Measurements from ENCODE around the gene EXOC3. TPM values are rescaled to one million over a fixed set of nuclear protein-coding genes. Genes with fewer than 3 reads are reported as not detected.
A peak's percentile ranks its signal among the peaks of the same experiment; 100 is the strongest.

The EXOC3 gene
- total and polyA plus RNA-seq, 4 donors = 34.8 to 61.0 (median 51.9) TPM

GRCh38 chr5:423233-423565 is 19.8 kb upstream of the EXOC3 start:
- no peak for TF ChIP-seq CTCF (IDR thresholded peaks at IDR 0.05; ENCODE audit: control extremely low read depth, extremely low read depth)
- no peaks in the 10 kb centered on the region for H3K9me3 ChIP-seq (ENCODE audit: control insufficient read depth in 4 of 4, insufficient read depth in 3 of 4, low read length in 3 of 4)
- H3K4me1 ChIP-seq (ENCODE audit: control insufficient read depth in 5 of 5, insufficient read depth in 5 of 5, low read length in 5 of 5) = peaks cover 0 to 9% (median 0%) of the 10 kb centered on the region in 5 donors
- DNase-seq (no peak), ATAC-seq (ENCODE audit: insufficient read depth, low FRiP score) (no peak)
- no peak overlapping the region for H3K9ac ChIP-seq (ENCODE audit: insufficient read depth in 1 of 2, low read length in 2 of 2)
- peaks cover 0 to 7% (median 0%) of the 10 kb centered on the region in 4 donors for H3K36me3 ChIP-seq (ENCODE audit: control insufficient read depth in 4 of 4, insufficient read depth in 4 of 4, low read length in 4 of 4)
- no peak overlapping the region for H3K4me3 ChIP-seq
- 85 to 90% methylated on average over 9 of the region's 9 CpGs for WGBS, 2 donors
- H3K27me3 ChIP-seq (ENCODE audit: control insufficient read depth in 3 of 3, insufficient read depth in 3 of 3, low read length in 2 of 3) = no peaks in the 10 kb centered on the region
- H3K27ac ChIP-seq (ENCODE audit: low read depth in 1 of 2, low read length in 1 of 2) = no peak overlapping the region

GRCh38 chr5:423626-424261 is 19.2 kb upstream of the EXOC3 start:
- H3K36me3 ChIP-seq (ENCODE audit: control insufficient read depth in 4 of 4, insufficient read depth in 4 of 4, low read length in 4 of 4) = peaks cover 0 to 8% (median 0%) of the 10 kb centered on the region in 4 donors
- ATAC-seq (ENCODE audit: insufficient read depth, low FRiP score) (no peak), DNase-seq (no peak)
- WGBS, 2 donors = 83 to 86% methylated on average over 24 of the region's 24 CpGs
- peaks cover 0 to 9% (median 0%) of the 10 kb centered on the region in 5 donors for H3K4me1 ChIP-seq (ENCODE audit: control insufficient read depth in 5 of 5, insufficient read depth in 5 of 5, low read length in 5 of 5)
- no peak overlapping the region for H3K9ac ChIP-seq (ENCODE audit: insufficient read depth in 1 of 2, low read length in 2 of 2)
- H3K27ac ChIP-seq (ENCODE audit: low read depth in 1 of 2, low read length in 1 of 2) = no peak overlapping the region
- TF ChIP-seq CTCF (IDR thresholded peaks at IDR 0.05; ENCODE audit: control extremely low read depth, extremely low read depth) = no peak
- no peak overlapping the region for H3K4me3 ChIP-seq
- no peaks in the 10 kb centered on the region for H3K9me3 ChIP-seq (ENCODE audit: control insufficient read depth in 4 of 4, insufficient read depth in 3 of 4, low read length in 3 of 4)
- no peaks in the 10 kb centered on the region for H3K27me3 ChIP-seq (ENCODE audit: control insufficient read depth in 3 of 3, insufficient read depth in 3 of 3, low read length in 2 of 3)

- H3K36me3 ChIP-seq (ENCODE audit: control insufficient read depth in 4 of 4, insufficient read depth in 4 of 4, low read length in 4 of 4) = peaks cover 0 to 6% (median 0%) of the 10 kb centered on the region in 4 donors
- H3K4me1 ChIP-seq (ENCODE audit: control insufficient read depth in 5 of 5, insufficient read depth in 5 of 5, low read length in 5 of 5) = peaks cover 0 to 10% (median 0%) of the 10 kb centered on the region in 5 donors
- 72 to 91% methylated on average over 11 of the region's 11 CpGs for WGBS, 2 donors
- H3K27ac ChIP-seq (ENCODE audit: low read depth in 1 of 2, low read length in 1 of 2) = peak overlapping the region in 1 of 2 donors; percentile 8
- no peak overlapping the region for H3K9ac ChIP-seq (ENCODE audit: insufficient read depth in 1 of 2, low read length in 2 of 2)
- no peak overlapping the region for H3K4me3 ChIP-seq
- no peak for TF ChIP-seq CTCF (IDR thresholded peaks at IDR 0.05; ENCODE audit: control extremely low read depth, extremely low read depth)
- no peak for ATAC-seq (ENCODE audit: insufficient read depth, low FRiP score)
- no peak for DNase-seq
- H3K27me3 ChIP-seq (ENCODE audit: control insufficient read depth in 3 of 3, insufficient read depth in 3 of 3, low read length in 2 of 3) = no peaks in the 10 kb centered on the region
- H3K9me3 ChIP-seq (ENCODE audit: control insufficient read depth in 4 of 4, insufficient read depth in 3 of 4, low read length in 3 of 4) = no peaks in the 10 kb centered on the region
These were observed 18.5 kb upstream of the EXOC3 start for GRCh38 chr5:424301-425110.

All from lung (tissue), 12 donors.